ENCODE results near the gene SPP1. TPM values are rescaled to one million over a fixed set of nuclear protein-coding genes. Genes with fewer than 3 reads are reported as not detected.

The SPP1 gene
- total RNA-seq, 1 donor, result 0.10 TPM

DNA sequence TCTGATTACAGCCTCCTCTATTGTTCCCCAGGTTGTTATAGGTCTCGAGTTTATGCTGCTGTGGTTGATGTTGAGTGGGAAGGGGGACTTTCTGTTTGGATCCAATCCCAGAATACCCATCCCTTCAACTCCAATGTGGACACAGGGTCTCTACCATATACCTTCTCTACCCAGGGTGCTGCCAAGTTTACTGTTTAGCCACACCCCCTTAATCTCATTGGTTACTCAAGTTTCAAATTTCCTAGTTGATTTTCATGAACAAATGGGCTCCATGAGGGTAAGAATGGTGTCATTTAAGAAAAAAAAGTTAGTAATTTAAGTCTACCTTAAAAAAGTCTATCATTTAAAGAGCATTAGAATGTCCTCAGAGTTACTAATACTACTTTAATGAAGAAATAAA is 3.6 kb upstream of the SPP1 start:
- Histone ChIP-seq H3K9me3 (ENCODE audit: low read depth, low read length) (no peaks in the 10 kb centered on the region), H3K4me1 (ENCODE audit: insufficient read depth, low read length) (peaks cover 17% of the 10 kb centered on the region)

GRCh38 chr4:87973283-87974169 is 2.0 kb upstream of the SPP1 start:
- Histone ChIP-seq H3K27me3 (ENCODE audit: insufficient read depth, low read length) (peaks cover 46% of the 10 kb centered on the region), H3K4me3 (ENCODE audit: low read length) (no peak overlapping the region)

More for the DNA sequence above, 3.6 kb upstream of the SPP1 start:
- H3K27me3 ChIP-seq (ENCODE audit: insufficient read depth, low read length), result peaks cover 35% of the 10 kb centered on the region
- no peak overlapping the region for H3K4me3 ChIP-seq (ENCODE audit: low read length)

DNA sequence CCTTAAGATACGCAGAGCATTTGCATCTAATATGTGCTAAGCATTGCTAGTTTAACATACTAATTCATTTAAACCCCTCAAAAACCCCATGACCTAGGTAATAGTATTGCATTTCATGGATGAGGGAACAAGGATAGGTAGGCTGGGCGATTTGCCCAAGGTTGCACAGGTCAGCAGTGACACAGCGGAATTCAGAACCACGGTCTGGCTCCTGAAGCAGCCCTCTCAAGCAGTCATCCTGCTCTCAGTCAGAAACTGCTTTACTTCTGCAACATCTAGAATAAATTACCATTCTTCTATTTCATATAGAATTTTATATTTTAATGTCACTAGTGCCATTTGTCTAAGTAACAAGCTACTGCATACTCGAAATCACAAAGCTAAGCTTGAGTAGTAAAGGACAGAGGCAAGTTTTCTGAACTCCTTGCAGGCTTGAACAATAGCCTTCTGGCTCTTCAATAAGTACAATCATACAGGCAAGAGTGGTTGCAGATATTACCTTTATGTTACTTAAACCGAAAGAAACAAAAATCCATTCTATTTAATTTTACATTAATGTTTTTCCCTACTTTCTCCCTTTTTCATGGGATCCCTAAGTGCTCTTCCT is 555 bp upstream of the SPP1 start:
- Histone ChIP-seq H3K4me3 (ENCODE audit: low read length) (no peak overlapping the region), H3K9me3 (ENCODE audit: low read depth, low read length) (no peaks in the 10 kb centered on the region), H3K27me3 (ENCODE audit: insufficient read depth, low read length) (peaks cover 46% of the 10 kb centered on the region), H3K4me1 (ENCODE audit: insufficient read depth, low read length) (peaks cover 17% of the 10 kb centered on the region)

More at GRCh38 chr4:87973283-87974169, 2.0 kb upstream of the SPP1 start:
- H3K4me1 ChIP-seq (ENCODE audit: insufficient read depth, low read length), result peaks cover 17% of the 10 kb centered on the region
- no peaks in the 10 kb centered on the region for H3K9me3 ChIP-seq (ENCODE audit: low read depth, low read length)

DNA sequence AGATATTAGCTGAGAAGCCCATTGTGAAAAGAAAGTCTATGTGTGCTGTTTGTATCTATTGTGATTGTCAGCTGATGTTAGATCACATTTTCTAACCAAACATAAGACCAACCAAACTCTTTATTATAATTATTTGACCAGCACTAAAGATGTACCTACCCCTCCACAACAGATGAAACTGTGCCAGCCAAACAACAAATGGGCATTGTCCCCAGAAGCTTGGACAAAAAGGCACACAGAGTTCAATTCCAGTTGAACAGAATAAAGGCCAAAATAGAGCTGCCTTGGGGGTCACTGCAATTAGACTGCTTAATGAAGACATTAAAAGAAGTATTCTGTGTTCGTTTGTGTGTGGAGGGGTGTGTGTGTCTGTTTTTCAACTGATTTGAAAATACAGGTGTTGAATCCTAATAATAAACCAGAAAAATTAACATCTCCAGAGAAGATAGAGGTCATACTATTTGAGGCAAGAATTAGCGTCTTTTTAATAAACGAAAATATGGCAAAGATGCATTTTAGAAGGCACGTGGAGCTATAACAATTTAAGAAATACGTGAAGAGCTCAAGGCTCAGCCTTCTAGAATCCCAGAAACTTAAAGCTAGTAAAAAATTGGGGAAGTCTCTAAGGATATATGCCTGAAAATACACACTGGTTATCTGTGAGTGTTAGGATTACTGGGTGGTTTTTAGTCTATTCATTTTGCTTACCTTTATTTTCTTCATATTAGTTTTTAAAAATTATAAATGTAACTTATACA is 2.2 kb downstream of the SPP1 start:
- no peak overlapping the region for H3K4me3 ChIP-seq (ENCODE audit: low read length)
- peaks cover 43% of the 10 kb centered on the region for H3K27me3 ChIP-seq (ENCODE audit: insufficient read depth, low read length)
- no peaks in the 10 kb centered on the region for H3K9me3 ChIP-seq (ENCODE audit: low read depth, low read length)
- peaks cover 17% of the 10 kb centered on the region for H3K4me1 ChIP-seq (ENCODE audit: insufficient read depth, low read length)

GRCh38 chr4:87978681-87979080 is 3.2 kb downstream of the SPP1 start:
- Histone ChIP-seq H3K27me3 (ENCODE audit: insufficient read depth, low read length) (peaks cover 36% of the 10 kb centered on the region), H3K4me1 (ENCODE audit: insufficient read depth, low read length) (peaks cover 11% of the 10 kb centered on the region), H3K4me3 (ENCODE audit: low read length) (no peak overlapping the region), H3K9me3 (ENCODE audit: low read depth, low read length) (no peaks in the 10 kb centered on the region)

DNA sequence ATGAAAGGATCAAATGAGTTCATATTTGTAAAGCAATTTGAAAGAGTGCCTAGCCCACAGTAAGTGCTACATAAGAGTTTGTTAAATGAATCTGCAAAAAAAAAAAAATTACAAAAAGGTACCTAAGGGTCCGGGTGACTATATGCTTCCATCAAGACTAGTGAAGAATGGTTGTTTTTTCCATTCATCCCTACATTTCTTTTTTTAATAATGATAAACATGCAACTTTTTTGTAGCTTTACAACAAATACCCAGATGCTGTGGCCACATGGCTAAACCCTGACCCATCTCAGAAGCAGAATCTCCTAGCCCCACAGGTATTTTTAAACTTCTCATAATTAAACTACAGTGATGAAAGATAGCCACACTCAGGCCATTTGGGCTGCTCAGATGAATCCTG is 4.3 kb downstream of the SPP1 start:
- peaks cover 28% of the 10 kb centered on the region for H3K27me3 ChIP-seq (ENCODE audit: insufficient read depth, low read length)
- H3K4me1 ChIP-seq (ENCODE audit: insufficient read depth, low read length), result peaks cover 10% of the 10 kb centered on the region
- H3K4me3 ChIP-seq (ENCODE audit: low read length), result no peak overlapping the region
- H3K9me3 ChIP-seq (ENCODE audit: low read depth, low read length), result no peaks in the 10 kb centered on the region

DNA sequence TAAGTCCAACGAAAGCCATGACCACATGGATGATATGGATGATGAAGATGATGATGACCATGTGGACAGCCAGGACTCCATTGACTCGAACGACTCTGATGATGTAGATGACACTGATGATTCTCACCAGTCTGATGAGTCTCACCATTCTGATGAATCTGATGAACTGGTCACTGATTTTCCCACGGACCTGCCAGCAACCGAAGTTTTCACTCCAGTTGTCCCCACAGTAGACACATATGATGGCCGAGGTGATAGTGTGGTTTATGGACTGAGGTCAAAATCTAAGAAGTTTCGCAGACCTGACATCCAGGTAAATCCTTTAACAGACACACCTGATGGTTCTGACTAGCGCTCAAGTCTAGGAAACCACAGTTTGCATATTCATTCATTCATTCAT is 6.0 kb downstream of the SPP1 start:
- H3K4me3 ChIP-seq (ENCODE audit: low read length), result no peak overlapping the region
- peaks cover 14% of the 10 kb centered on the region for H3K27me3 ChIP-seq (ENCODE audit: insufficient read depth, low read length)
- no peaks in the 10 kb centered on the region for H3K4me1 ChIP-seq (ENCODE audit: insufficient read depth, low read length)
- H3K9me3 ChIP-seq (ENCODE audit: low read depth, low read length), result no peaks in the 10 kb centered on the region

GRCh38 chr4:87982036-87982435 is 6.5 kb downstream of the SPP1 start:
- Histone ChIP-seq H3K9me3 (ENCODE audit: low read depth, low read length) (no peaks in the 10 kb centered on the region), H3K27me3 (ENCODE audit: insufficient read depth, low read length) (peaks cover 9% of the 10 kb centered on the region), H3K4me1 (ENCODE audit: insufficient read depth, low read length) (no peaks in the 10 kb centered on the region), H3K4me3 (ENCODE audit: low read length) (no peak overlapping the region)

- H3K9me3 ChIP-seq (ENCODE audit: low read depth, low read length), result no peaks in the 10 kb centered on the region
- H3K27me3 ChIP-seq (ENCODE audit: insufficient read depth, low read length), result peaks cover 4% of the 10 kb centered on the region
- no peaks in the 10 kb centered on the region for H3K4me1 ChIP-seq (ENCODE audit: insufficient read depth, low read length)
- no peak overlapping the region for H3K4me3 ChIP-seq (ENCODE audit: low read length)
These were observed 7.0 kb downstream of the SPP1 start for GRCh38 chr4:87982446-87983010.

DNA sequence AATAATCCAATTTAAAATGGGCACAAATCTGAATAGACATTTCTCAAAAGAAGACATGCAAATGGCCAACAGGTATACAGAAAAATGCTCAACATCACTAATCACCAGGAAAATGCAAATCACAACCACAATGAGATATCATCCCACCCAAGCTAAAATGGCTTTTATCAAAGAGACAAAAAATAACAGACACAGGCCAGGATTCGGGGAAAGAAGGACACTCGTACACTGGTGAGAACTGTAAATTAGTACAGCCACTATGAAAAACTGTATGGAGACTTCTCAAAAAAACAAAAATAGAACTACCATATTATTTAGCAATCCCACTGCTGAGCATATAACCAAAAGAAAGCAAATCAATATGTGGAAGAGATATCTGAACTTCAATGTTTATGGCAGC is 8.5 kb downstream of the SPP1 start:
- no peak overlapping the region for H3K4me3 ChIP-seq (ENCODE audit: low read length)

GRCh38 chr4:87985097-87985886 is 9.8 kb downstream of the SPP1 start:
- Histone ChIP-seq H3K27me3 (ENCODE audit: insufficient read depth, low read length) (no peaks in the 10 kb centered on the region), H3K9me3 (ENCODE audit: low read depth, low read length) (no peaks in the 10 kb centered on the region), H3K4me1 (ENCODE audit: insufficient read depth, low read length) (no peaks in the 10 kb centered on the region), H3K4me3 (ENCODE audit: low read length) (no peak overlapping the region)

More for the DNA sequence above, 8.5 kb downstream of the SPP1 start:
- Histone ChIP-seq H3K4me1 (ENCODE audit: insufficient read depth, low read length) (no peaks in the 10 kb centered on the region), H3K27me3 (ENCODE audit: insufficient read depth, low read length) (no peaks in the 10 kb centered on the region), H3K9me3 (ENCODE audit: low read depth, low read length) (no peaks in the 10 kb centered on the region)

GRCh38 chr4:87985887-87986200 is 10.3 kb downstream of the SPP1 start:
- no peaks in the 10 kb centered on the region for H3K4me1 ChIP-seq (ENCODE audit: insufficient read depth, low read length)
- no peak overlapping the region for H3K4me3 ChIP-seq (ENCODE audit: low read length)
- no peaks in the 10 kb centered on the region for H3K27me3 ChIP-seq (ENCODE audit: insufficient read depth, low read length)
- H3K9me3 ChIP-seq (ENCODE audit: low read depth, low read length), result no peaks in the 10 kb centered on the region

- H3K27me3 ChIP-seq (ENCODE audit: insufficient read depth, low read length), result no peaks in the 10 kb centered on the region
- H3K4me3 ChIP-seq (ENCODE audit: low read length), result no peak overlapping the region
- H3K9me3 ChIP-seq (ENCODE audit: low read depth, low read length), result no peaks in the 10 kb centered on the region
- H3K4me1 ChIP-seq (ENCODE audit: insufficient read depth, low read length), result no peaks in the 10 kb centered on the region
These were observed 11.0 kb downstream of the SPP1 start for GRCh38 chr4:87986508-87986907.

- Histone ChIP-seq H3K4me1 (ENCODE audit: insufficient read depth, low read length) (no peaks in the 10 kb centered on the region), H3K9me3 (ENCODE audit: low read depth, low read length) (no peaks in the 10 kb centered on the region), H3K4me3 (ENCODE audit: low read length) (no peak overlapping the region), H3K27me3 (ENCODE audit: insufficient read depth, low read length) (no peaks in the 10 kb centered on the region)
These were observed 14.3 kb downstream of the SPP1 start for GRCh38 chr4:87989765-87990164.
